ENCODE data around the gene GOLGA6A.
"Not testable (repeated sequence)": the region's sequence is repeated elsewhere in the genome, so short reads cannot be mapped to it uniquely, and the experiment has no call there.

Gene GOLGA6A, protein sequence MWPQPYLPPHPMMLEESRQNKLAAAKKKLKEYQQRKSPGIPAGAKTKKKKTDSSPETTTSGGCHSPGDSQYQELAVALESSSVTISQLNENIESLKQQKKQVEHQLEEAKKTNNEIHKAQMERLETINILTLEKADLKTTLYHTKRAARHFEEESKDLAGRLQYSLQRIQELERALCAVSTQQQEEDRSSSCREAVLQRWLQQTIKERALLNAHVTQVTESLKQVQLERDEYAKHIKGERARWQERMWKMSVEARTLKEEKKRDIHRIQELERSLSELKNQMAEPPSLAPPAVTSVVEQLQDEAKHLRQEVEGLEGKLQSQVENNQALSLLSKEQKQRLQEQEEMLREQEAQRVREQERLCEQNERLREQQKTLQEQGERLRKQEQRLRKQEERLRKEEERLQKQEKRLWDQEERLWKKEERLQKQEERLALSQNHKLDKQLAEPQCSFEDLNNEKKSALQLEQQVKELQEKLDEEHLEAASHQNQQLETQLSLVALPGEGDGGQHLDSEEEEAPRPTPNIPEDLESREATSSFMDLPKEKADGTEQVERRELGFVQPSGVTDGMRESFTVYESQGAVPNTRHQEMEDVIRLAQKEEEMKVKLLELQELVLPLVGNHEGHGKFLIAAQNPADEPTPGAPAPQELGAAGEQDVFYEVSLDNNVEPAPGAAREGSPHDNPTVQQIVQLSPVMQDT

DNA sequence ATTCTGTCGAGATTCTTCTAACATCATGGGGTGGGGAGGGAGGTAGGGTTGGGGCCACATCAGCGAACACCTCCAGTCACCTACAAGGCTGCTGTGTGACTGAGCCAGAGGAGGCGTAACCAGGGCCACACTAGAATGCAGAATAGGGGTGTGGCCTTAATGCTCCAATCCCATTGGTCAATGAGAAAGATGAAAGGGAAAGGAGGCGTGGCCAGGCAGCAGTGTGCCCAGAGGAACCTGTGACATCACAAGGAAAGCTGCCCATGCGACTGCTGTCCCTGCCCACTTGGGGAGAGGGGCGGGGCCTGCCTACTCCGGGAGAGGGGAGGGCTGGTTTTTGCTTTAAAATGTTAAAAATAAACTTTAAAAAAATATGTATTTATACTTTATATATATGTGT, at the start of gene GOLGA6A:
GOLGA6A (minus strand) TSS at position 101 of the 400 bp plus-strand sequence; CDS start at position 60, 41 bp downstream.
- DNase-seq (ENCODE audit: low spot score) = not testable (repeated sequence)

DNA sequence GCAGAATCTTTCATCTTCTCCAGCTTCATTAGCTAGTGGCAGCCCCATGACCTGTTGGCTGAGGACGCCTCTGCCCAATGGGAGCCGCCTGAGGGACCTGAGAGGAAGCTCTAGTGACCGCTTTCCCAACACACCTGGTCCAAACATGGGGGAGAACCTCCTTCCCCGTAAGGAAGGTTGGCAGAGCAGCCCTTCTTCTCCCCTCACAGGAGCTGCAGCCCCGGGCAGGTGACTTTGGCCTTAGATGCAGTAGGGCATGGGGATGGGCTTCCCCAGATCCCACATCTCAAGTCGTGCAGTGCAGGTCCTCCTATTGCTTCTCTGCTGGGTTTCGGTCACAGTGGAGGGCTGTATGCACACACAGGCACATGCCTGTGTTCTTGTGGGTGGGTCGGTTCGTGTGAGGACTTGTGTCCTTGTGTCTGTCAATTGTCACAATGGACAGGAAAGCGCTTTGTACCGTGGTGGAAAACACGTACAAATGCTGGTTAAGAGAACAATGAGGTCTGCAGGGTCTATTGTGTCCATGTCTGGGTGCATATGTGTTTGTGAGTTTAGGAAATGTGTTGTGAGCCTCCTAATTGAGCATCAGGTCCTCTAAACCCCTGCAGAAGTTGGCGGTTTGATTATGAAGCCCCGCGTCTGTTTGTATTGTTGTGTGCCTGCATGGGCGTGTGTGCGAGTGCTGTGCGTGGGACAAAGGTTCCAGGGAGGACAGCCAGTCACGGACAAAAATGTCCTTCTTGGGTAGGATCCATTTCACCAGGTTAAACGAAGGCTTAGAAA, 49.5 kb upstream of the GOLGA6A start:
- DNase-seq (ENCODE audit: low spot score) = no peak

GRCh38 chr15:74130849-74131627, 48.7 kb upstream of the GOLGA6A start:
- DNase-seq (ENCODE audit: low spot score) = no peak

DNA sequence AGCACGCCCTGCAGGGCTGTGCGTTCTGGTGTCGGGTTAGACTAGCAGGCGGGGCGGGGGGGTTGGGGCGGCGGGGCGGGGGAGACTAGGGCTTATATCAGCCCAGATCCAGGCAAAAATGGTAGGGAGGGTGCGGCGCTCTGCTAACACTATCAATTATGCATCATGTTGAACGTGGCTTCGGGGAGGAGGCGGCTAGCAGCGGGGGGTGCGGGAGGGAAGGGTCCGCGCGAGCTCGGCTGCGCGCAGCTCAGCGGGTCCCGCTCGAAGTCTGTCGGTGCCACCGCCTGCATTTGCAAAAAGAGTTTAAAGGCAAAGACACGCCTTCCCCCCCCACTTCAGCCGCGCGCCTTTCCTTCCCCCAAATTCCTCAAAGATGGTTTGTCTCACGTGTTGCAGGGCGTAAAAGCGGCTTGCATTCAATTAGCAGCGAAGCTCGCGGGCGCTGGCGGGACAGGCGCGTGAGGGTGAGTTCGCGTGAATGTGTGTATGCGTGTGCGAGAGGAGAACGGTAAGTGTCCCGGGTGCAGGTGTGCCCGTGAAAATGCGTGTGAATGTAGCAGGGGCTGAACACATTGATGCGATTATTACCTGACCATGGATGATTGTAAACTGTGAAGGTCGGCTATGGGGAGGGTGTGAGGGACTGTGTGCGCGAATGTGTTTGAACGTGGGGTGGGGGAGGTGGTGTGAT, 48.0 kb upstream of the GOLGA6A start, which contains the start of gene ISLR2:
ISLR2 (plus strand) TSS at position 432 of the 694 bp plus-strand sequence. CDS start 2,169 bp downstream, outside the sequence.
- no peak for DNase-seq (ENCODE audit: low spot score)

DNA sequence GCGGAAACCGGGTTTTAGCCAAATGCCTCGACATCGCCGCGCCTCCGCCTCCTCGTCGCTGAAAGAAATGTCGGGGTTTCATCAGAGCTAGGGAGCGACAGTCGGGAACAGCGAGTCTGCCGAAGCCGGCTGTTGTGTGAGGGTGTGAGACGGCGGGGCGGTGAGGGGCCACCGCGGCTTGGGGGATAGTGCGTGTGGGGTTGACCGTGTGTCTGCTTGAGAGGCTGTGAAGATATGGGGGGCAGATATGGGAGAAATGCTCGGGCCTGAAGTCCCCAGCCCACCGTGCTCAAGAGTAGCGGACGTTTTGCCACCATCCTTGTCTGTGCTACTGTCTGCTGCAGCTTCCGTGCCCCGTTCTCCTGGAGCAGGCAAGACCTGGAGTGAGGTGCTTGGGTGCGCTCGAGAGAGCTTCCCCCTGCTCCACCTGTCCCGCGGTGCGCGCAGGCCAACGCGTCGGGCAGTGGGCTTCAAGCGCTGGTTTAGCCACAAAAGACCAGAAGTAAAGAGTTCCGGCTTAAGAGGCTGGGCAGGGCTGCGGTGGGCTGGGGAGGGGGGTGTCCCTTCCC, 47.3 kb upstream of the GOLGA6A start:
- no peak for DNase-seq (ENCODE audit: low spot score)

GRCh38 chr15:74128785-74129585, 46.6 kb upstream of the GOLGA6A start:
- no peak for DNase-seq (ENCODE audit: low spot score)

DNA sequence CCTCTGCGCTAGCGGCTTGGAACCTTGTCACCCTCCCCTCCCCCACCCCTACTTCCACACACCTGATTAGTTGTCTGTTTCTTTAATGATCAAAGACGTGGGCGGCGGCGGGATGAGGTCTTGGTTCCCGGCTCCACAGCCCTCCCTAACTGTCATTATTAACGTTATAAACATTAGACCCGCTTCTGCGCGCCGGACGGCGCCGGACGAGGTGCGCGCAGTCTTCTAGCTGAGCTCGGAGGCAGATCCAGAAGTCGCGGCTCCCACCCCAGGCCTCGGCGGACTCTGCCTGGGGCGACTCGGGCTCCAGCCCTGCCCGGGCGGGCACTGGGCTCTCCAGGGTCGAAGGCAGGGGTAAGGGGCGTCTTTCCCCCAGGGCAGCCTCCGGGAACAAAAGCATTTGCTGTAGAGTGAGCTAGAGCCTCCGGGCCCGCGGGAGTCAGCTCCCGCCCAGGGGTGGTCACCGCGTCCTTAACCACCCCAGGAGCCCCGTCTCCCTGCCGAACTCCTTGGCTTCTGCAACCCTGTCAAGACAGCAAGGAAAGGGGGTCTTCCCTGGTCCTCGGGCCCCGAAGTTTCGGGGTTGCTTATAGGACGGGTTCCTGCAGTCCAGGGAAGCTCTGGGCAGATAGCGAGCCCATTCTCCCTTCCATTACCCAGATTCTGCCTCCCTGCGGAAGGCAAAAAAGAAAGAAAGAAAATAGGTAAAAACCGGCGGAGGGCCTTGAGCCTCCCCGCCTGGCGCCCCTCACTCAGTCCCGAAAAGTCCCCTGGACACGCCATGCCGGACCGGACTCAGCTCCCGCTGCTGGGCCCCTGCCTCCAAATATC, 45.8 kb upstream of the GOLGA6A start:
- no peak for DNase-seq (ENCODE audit: low spot score)

GRCh38 chr15:74127255-74127953, 45.1 kb upstream of the GOLGA6A start:
- DNase-seq (ENCODE audit: low spot score) = peak; percentile 66

DNA sequence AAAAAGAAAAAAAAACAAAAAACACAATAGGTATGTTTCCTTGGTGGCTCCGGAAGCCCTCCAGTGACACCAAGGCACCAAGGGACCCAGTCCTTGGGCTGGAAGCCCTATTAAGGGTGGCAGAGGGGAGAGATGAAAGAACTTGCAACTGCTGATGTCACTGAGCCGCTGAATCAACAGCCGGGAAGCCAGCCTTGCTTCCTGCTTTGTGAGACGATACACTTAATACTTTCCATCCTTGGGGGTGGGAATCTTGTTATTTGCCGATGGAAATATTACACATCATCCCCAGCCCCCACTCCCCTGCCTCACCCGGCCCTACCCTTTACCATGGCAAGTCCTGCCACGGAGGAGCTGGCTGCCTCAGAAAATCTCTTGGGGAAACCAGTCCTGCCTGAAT, 42.4 kb upstream of the GOLGA6A start:
- DNase-seq (ENCODE audit: low spot score) = no peak

GRCh38 chr15:74124196-74124595, 41.8 kb upstream of the GOLGA6A start:
- DNase-seq (ENCODE audit: low spot score) = no peak

DNA sequence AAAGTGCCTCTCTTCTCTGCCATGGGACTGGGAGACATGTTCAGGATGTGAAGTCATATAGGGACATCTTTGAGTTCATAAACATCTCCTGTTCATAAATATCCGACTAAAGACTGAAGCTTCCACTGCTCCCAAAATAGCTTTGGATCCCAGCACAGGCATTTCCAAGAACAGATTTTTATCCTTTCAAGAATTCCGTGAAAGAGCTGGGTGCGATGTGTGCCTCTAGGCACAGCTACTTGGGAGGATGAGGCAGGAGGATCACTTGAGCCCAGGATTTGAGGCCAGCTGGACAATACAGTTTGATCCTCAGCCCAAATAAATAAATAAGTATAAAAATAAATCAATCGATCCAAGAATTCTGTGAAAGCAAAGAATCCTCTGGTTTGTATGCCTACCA, 41.3 kb upstream of the GOLGA6A start:
- no peak for DNase-seq (ENCODE audit: low spot score)

DNA sequence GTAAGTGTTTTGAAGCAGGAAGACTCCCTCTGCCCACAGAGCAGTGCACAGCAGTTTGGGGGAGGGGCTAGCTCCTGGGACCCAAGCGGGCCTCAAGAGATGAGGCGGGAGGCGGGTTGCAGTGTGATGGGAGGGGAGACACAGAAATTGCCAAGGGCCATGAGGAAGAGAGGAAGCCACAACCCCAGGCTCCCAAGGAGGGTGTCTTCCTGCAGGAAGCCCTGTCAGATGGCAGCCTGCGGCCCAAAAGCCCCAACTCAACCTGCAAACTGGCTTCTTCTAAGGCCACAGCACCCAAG, 40.7 kb upstream of the GOLGA6A start:
- no peak for DNase-seq (ENCODE audit: low spot score)

DNA sequence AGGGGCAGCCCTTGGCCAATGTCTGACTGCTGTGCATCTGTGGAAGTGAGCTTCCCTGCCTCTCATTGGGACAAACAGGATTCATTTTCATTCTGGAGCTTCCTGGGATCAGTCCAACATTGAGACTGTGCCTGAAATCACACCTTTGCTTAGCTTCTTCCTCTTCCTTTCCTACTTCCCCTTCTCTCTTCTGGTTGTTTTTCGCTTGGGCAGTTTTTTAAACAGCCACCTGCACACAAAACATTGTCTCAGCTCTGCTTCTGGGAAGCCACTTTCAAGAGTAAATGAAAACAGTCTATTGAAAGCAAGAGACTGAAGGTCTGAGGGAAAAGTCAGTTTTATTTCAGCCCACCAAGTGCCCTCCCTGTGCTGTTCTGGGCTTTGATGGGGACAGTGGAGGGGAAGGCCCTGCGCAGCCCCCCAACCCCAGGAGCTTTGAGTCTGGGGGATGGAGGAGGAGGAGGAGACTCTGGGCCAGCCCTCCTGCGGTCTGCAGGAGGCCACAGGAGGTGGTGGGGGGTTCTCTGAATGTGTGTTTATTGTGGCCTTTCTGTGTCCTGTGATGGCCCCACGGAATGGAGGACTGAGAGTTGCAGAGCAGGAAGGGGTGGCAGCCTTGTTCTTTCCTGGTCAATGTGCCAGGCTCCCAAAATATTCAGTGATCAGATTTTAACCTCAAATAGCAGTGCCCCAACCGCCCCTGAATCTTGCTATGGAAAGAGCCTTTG, 40.2 kb upstream of the GOLGA6A start:
- DNase-seq (ENCODE audit: low spot score) = no peak

DNA sequence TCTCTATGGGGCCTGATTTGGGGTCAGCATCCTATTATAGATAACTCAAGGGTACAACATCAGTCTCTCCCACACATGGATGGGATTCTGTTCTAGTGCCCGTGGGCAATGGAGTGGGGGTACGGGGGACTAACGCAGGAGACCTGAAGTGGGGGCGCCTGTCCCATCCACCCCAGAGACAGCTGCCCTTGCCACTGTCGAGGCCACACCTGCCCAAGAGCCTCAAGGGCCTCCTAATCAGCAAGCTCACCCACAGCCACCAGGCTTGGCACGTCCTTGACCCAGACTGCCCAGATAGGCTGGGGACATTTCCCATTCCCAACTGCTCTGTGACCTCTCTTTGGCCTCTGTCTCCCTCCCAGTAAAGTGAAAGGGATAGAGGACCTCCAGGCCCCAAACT, 39.5 kb upstream of the GOLGA6A start:
- DNase-seq (ENCODE audit: low spot score) = no peak

DNA sequence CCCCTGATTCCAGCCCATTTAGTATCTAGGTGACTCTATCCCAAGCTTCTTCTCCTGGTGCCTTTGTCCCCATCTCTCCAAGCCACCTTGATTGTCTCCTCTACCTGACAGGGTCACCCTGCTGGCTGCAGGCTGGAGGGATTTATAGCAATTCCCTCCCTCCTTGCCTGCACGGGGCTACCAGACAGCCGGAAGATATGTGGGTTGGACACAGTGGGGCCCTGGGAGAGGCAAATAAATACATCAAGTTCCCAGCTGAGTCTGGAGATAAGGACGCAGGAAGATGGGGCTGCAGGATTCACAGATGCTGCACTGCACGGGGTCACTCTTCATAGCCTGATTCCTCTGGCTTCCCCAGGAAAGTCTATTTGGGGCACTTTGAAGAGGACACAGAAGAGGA, 38.7 kb upstream of the GOLGA6A start:
- no peak for DNase-seq (ENCODE audit: low spot score)

GRCh38 chr15:74120426-74120825, 38.1 kb upstream of the GOLGA6A start:
- no peak for DNase-seq (ENCODE audit: low spot score)

GRCh38 chr15:74109713-74110112, 27.4 kb upstream of the GOLGA6A start:
- DNase-seq (ENCODE audit: low spot score) = no peak

DNA sequence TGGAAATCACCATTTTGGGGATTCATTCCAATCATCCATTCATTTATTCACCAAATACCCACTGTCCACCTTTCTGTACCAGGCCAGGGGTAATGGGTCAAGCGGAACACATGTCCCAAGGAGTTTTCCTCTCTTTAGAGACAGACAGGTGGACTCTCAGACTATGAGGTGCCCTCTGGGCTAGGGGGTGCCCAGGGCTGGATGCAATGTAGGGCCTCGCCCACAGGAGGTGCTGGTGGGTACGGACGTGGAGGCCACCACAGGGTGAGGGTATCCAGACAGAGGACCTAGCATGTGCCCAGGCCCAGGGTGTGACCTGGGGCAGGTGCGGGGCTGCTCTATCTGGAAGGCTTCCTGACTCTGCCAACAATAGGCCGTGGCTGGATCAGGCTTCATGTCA, 26.3 kb upstream of the GOLGA6A start:
- not testable (repeated sequence) for DNase-seq (ENCODE audit: low spot score)
